ENCODE measurements around the gene FITM1. TPM values are rescaled to one million over a fixed set of nuclear protein-coding genes. Genes with fewer than 3 reads are reported as not detected.
"Not testable (repeated sequence)": the region's sequence is repeated elsewhere in the genome, so short reads cannot be mapped to it uniquely, and the experiment has no call there.

FITM1 gene
- total RNA-seq, 2 donors from 2014 or later = 74.3 to 180 TPM

- Histone ChIP-seq H3K4me3 (no peak overlapping the region), H3K36me3 (no peaks in the 10 kb centered on the region), H3K27me3 (no peaks in the 10 kb centered on the region), H3K9me3 (no peaks in the 10 kb centered on the region), H3K27ac (no peak overlapping the region), H3K4me1 (peaks cover 0 to 5% of the 10 kb centered on the region in 2 donors)
- no peak for DNase-seq (ENCODE audit: low spot score)
- no peak for TF ChIP-seq CTCF (IDR thresholded peaks at IDR 0.05)
These were observed 30.1 kb upstream of the FITM1 start for GRCh38 chr14:24100197-24100981.

- H3K27me3 ChIP-seq = no peaks in the 10 kb centered on the region
- DNase-seq (ENCODE audit: low spot score) = no peak
- H3K4me3 ChIP-seq = no peak overlapping the region
- no peaks in the 10 kb centered on the region for H3K9me3 ChIP-seq
- H3K4me1 ChIP-seq = no peaks in the 10 kb centered on the region
- no peak overlapping the region for H3K27ac ChIP-seq
- no peak for TF ChIP-seq CTCF (IDR thresholded peaks at IDR 0.05)
- H3K36me3 ChIP-seq = no peaks in the 10 kb centered on the region
These were observed 29.4 kb upstream of the FITM1 start for GRCh38 chr14:24100982-24101494.

GRCh38 chr14:24102357-24103048 is 28.0 kb upstream of the FITM1 start:
- no peak overlapping the region for H3K27ac ChIP-seq
- H3K9me3 ChIP-seq = no peaks in the 10 kb centered on the region
- H3K4me3 ChIP-seq = no peak overlapping the region
- TF ChIP-seq CTCF (IDR thresholded peaks at IDR 0.05) = no peak
- H3K4me1 ChIP-seq = no peaks in the 10 kb centered on the region
- DNase-seq (ENCODE audit: low spot score) = no peak
- no peaks in the 10 kb centered on the region for H3K27me3 ChIP-seq
- H3K36me3 ChIP-seq = no peaks in the 10 kb centered on the region

GRCh38 chr14:24103451-24103850 is 27.0 kb upstream of the FITM1 start:
- Histone ChIP-seq H3K36me3 (no peaks in the 10 kb centered on the region), H3K4me3 (no peak overlapping the region), H3K4me1 (no peaks in the 10 kb centered on the region), H3K9me3 (no peaks in the 10 kb centered on the region), H3K27ac (no peak overlapping the region), H3K27me3 (no peaks in the 10 kb centered on the region)
- TF ChIP-seq CTCF (IDR thresholded peaks at IDR 0.05) = no peak
- DNase-seq (ENCODE audit: low spot score) = no peak

- H3K27ac ChIP-seq, H3K36me3 ChIP-seq: not testable (repeated sequence)
These were observed 24.7 kb upstream of the FITM1 start for GRCh38 chr14:24105609-24106239.

More at GRCh38 chr14:24105609-24106239, 24.7 kb upstream of the FITM1 start:
- H3K27me3 ChIP-seq; H3K4me1 ChIP-seq; H3K9me3 ChIP-seq; DNase-seq (ENCODE audit: low spot score); H3K4me3 ChIP-seq: not testable (repeated sequence)

Measured in right atrium auricular region (tissue), 2 donors.